Measurements from ENCODE around the gene UXS1.

DNA sequence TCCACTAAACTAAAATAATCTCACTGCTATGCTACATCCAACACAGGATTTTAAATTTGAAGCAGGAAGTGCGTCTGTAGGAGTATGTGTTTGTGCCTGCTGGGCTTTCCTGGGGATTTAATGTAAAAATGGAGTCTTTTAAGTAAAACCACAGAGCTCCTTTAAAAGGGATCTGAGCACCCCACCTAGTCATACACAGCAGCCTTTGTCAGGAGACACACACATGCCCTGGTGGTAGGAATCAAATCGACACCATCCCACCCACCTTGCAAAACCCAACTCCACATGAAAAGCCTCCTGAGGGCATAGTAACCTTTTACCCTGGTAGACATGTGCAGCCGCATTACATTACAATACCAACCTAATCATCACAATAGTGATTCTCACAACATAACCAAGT is 29.1 kb downstream of the UXS1 start:
- no peak for TF ChIP-seq EZH2 (IDR thresholded peaks at IDR 0.05; ENCODE audit: low read depth, low read length, severe bottlenecking)
- TF ChIP-seq, protein P1, sequence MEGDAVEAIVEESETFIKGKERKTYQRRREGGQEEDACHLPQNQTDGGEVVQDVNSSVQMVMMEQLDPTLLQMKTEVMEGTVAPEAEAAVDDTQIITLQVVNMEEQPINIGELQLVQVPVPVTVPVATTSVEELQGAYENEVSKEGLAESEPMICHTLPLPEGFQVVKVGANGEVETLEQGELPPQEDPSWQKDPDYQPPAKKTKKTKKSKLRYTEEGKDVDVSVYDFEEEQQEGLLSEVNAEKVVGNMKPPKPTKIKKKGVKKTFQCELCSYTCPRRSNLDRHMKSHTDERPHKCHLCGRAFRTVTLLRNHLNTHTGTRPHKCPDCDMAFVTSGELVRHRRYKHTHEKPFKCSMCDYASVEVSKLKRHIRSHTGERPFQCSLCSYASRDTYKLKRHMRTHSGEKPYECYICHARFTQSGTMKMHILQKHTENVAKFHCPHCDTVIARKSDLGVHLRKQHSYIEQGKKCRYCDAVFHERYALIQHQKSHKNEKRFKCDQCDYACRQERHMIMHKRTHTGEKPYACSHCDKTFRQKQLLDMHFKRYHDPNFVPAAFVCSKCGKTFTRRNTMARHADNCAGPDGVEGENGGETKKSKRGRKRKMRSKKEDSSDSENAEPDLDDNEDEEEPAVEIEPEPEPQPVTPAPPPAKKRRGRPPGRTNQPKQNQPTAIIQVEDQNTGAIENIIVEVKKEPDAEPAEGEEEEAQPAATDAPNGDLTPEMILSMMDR (IDR thresholded peaks at IDR 0.05; ENCODE audit: control extremely low read depth in 1 of 3, insufficient read depth in 1 of 3, low read depth in 1 of 3, low read length in 3 of 3) = peak in 2 of 3 experiments; percentile 46 to 48; a peak in 2 of 4 replicates

Data from H1 (cell line).